ENCODE data around the gene CH25H.
"Not testable (repeated sequence)": the region's sequence is repeated elsewhere in the genome, so short reads cannot be mapped to it uniquely, and the experiment has no call there.

Gene CH25H, protein sequence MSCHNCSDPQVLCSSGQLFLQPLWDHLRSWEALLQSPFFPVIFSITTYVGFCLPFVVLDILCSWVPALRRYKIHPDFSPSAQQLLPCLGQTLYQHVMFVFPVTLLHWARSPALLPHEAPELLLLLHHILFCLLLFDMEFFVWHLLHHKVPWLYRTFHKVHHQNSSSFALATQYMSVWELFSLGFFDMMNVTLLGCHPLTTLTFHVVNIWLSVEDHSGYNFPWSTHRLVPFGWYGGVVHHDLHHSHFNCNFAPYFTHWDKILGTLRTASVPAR

DNA sequence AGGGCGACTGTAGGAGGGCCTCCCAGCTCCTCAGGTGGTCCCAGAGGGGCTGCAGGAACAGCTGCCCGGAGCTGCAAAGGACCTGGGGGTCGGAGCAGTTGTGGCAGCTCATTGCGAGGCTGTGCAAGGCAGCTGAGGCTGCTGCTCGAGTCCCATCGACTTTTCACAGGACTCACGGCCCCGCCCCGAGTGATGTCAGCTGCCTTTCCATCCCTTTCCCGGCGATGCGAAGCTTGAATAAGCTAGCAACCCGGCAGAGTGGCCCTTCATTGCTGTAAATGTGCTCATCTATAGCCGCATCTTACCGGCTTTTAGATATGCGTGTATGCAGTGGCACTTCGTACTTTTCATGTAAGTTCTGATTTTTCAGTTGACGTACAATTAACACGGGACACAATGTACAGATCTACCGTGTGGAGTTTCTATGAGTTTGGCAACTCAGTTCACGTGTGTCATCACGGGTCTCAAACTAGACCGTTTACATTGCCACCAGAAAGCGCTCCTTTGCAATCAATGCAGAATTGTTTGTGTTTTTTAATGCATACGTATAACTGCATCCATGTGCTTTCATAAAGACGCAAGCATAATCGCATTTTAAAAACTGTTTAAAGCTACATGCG, at the start of gene CH25H:
TSS of gene CH25H (minus strand) at position 137 of the 620 bp plus-strand sequence. CDS start at position 112, 25 bp downstream.
- TF ChIP-seq, protein P1, sequence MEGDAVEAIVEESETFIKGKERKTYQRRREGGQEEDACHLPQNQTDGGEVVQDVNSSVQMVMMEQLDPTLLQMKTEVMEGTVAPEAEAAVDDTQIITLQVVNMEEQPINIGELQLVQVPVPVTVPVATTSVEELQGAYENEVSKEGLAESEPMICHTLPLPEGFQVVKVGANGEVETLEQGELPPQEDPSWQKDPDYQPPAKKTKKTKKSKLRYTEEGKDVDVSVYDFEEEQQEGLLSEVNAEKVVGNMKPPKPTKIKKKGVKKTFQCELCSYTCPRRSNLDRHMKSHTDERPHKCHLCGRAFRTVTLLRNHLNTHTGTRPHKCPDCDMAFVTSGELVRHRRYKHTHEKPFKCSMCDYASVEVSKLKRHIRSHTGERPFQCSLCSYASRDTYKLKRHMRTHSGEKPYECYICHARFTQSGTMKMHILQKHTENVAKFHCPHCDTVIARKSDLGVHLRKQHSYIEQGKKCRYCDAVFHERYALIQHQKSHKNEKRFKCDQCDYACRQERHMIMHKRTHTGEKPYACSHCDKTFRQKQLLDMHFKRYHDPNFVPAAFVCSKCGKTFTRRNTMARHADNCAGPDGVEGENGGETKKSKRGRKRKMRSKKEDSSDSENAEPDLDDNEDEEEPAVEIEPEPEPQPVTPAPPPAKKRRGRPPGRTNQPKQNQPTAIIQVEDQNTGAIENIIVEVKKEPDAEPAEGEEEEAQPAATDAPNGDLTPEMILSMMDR (IDR thresholded peaks at IDR 0.05; ENCODE audit: low read depth, low read length, missing control alignments): no peak
- no peak for DNase-seq (ENCODE audit: extremely low read depth, low read depth)
- H3K4me3 ChIP-seq (replicated peaks; ENCODE audit: low read depth, low read length): peak within 1 kb of the TSS; percentile 49

DNA sequence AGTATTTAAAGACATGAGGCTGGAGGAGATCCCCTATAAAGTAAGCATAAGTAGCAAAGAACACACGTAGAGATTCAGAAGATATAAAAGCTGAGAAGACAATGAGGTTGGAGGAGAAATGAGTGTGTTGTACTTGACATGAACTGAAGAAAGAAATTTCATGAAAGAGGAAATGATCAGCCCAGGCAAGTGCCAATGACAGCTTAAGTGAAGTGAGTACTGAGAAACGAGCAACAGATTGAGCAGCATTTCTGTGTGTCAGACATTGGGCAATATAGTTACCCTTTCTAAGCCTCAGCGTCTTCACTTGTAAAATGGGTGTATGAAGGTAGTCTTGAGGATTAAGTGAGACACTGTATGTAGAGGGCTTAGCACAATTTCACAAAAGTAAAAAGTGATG, 49.2 kb upstream of the CH25H start:
- H3K4me3 ChIP-seq (replicated peaks; ENCODE audit: low read depth, low read length): no peak overlapping the region
- DNase-seq (ENCODE audit: extremely low read depth, low read depth): no peak
- TF ChIP-seq, protein P1 (IDR thresholded peaks at IDR 0.05; ENCODE audit: low read depth, low read length, missing control alignments): no peak

DNA sequence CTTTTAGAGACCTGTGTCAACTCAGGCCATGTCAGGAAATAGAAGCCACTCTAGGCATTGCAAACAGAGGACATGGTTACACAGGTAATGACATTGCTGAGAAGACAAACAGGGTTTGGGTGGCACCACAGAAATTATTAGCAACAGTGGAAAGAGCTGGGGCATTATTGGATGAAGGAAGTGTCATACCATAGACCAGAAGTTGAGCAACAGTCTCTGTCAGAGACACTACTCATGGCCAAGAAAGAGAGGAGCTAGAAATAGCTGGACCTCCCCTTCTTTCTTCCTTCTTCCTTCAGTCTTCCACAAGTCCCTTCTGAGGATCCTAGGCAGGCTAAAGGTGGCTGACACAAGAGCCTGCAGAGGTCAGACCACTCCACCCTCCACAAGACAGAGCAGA, 48.7 kb upstream of the CH25H start:
- no peak for DNase-seq (ENCODE audit: extremely low read depth, low read depth)
- TF ChIP-seq, protein P1 (IDR thresholded peaks at IDR 0.05; ENCODE audit: low read depth, low read length, missing control alignments): no peak
- H3K4me3 ChIP-seq (replicated peaks; ENCODE audit: low read depth, low read length): no peak overlapping the region

DNA sequence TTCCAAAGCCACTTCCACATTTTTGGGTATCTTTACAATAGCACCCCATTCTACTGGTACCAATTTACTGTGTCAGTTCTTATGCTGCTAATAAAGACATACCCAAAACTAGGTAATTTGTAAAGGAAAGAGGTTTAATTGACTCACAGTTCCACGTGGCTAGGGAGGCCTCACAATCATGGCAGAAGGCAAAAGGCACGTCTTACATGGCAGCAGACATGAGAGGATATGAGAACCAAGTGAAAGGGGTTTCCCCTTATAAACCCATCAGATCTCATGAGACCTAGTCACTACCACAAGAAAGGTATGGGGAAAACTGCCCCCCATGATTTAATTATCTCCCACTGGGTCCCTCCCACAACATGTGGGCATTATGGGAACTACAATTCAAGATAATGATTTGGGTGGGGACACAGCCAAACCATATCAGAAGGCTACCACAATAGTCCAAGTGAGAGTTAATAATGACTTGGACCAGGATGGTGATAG, 48.0 kb upstream of the CH25H start:
- not testable (repeated sequence) for H3K4me3 ChIP-seq (replicated peaks; ENCODE audit: low read depth, low read length); DNase-seq (ENCODE audit: extremely low read depth, low read depth)

DNA sequence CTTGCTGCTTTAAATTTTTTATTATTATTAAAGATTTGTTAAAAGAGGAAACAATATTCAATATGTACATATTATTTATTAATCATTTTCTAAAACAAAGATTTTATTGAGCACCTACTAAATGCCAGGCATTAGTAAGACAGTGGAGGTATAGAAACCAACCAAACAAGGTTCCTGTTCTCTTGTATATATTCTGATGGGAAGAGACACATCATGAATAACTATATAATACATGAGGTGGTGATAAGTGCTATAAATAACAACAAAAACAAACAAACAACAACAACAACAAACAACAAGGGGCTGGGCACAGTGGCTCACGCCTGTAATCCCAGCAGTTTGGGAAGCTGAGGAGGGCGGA, 45.1 kb upstream of the CH25H start:
- no peak for DNase-seq (ENCODE audit: extremely low read depth, low read depth)
- TF ChIP-seq, protein P1 (IDR thresholded peaks at IDR 0.05; ENCODE audit: low read depth, low read length, missing control alignments): no peak
- peak overlapping the region; percentile 77; the same call in 1 of the 2 replicates for H3K4me3 ChIP-seq (replicated peaks; ENCODE audit: low read depth, low read length)

DNA sequence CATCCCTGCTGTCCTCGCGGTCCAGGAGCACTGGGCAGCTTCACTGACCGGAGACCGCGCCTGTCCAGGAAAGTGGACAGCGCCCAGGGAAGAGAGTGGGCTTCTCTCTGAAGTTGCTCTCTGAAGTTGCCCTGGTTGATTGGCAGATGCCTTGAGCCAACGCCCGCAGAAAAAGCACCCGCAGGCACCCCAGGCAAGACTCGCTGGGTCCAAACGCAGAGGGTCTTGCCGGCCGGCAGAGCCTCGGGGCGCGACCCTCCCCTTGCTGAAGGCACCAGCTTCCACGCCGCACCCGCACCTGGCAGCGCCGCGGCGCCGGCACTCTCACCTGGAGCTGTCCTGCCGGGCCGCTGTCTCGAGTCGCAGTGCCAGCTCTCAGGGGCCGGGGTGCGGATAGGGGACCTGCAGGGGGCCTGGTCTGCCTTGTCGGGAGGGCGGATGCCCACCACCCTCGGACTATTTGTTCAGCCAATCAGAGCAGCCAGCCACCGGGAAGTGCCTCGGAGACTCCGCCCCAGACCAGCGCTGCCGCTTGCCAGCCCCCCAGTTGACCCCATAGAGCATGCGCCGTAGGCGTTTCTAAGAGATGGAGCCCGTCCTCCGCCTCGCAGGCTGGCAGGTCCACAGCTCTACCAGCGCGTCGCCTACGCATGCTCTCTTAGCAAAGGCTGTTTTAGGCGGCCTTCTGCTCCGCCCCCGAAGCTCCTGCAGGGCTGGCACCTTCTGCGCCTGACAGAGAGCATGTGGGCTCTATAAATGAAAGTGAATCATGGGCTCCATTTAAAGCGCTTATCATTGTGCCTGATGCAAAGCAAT, 44.5 kb upstream of the CH25H start, which contains the start of gene LIPA:
TSS of gene LIPA (minus strand) at position 367 of the 816 bp plus-strand sequence. CDS start 4,127 bp downstream, outside the sequence.
- TF ChIP-seq, protein P1 (IDR thresholded peaks at IDR 0.05; ENCODE audit: low read depth, low read length, missing control alignments): no peak
- DNase-seq (ENCODE audit: extremely low read depth, low read depth): peak; percentile 89
- H3K4me3 ChIP-seq (replicated peaks; ENCODE audit: low read depth, low read length): peak within 1 kb of the TSS; percentile 77
